Measurements from ENCODE around the gene USF2.
"Not testable (repeated sequence)": the region's sequence is repeated elsewhere in the genome, so short reads cannot be mapped to it uniquely, and the experiment has no call there.

The USF2 gene

GRCh38 chr19:35285465-35285864 lies 16.7 kb downstream of the USF2 start:
- DNase-seq (ENCODE audit: low read depth): not testable (repeated sequence)

- DNase-seq (ENCODE audit: low read depth): not testable (repeated sequence)
Measured at GRCh38 chr19:35286101-35286500, 17.3 kb downstream of the USF2 start.

DNA sequence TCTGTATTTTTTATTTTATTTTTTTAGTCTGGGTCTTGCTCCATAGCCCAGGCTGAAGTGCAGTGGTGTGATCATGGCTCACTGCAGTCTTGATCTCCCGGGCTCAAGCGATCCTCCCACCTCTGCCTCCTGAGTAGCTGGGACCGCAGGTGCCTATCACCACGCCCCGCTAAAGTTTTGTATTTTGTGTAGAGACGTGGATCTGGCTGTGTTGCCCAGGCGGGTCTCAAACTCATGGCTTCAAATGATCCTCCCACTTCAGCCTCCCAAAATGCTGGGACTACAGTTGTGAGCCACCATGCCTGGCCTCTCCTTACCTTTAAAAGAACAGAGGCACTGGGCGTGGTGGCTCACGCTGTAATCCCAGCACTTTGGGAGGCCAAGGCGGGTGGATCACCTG lies 19.0 kb downstream of the USF2 start:
- no peak for DNase-seq (ENCODE audit: low read depth)

GRCh38 chr19:35288331-35288730 lies 19.6 kb downstream of the USF2 start:
- DNase-seq (ENCODE audit: low read depth): no peak

DNA sequence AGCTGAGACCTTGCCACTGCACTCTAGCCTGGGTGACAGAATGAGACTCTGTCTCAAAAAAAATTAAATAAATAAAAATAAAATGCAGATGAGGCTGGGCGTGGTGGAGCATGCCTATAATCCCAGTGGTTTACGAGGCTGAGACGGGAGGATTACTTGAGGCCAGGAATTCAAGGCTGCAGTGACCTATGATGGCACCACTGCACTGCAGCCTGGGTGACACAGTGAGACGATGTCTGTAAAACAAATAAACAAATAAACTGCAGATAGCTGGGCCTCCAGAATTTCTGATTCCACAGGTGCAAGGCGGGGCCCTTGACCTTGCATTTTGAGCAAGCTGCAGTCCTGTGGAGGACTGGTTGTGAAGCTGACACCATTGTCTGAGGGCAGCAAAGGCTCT lies 20.1 kb downstream of the USF2 start:
- no peak for DNase-seq (ENCODE audit: low read depth)

DNA sequence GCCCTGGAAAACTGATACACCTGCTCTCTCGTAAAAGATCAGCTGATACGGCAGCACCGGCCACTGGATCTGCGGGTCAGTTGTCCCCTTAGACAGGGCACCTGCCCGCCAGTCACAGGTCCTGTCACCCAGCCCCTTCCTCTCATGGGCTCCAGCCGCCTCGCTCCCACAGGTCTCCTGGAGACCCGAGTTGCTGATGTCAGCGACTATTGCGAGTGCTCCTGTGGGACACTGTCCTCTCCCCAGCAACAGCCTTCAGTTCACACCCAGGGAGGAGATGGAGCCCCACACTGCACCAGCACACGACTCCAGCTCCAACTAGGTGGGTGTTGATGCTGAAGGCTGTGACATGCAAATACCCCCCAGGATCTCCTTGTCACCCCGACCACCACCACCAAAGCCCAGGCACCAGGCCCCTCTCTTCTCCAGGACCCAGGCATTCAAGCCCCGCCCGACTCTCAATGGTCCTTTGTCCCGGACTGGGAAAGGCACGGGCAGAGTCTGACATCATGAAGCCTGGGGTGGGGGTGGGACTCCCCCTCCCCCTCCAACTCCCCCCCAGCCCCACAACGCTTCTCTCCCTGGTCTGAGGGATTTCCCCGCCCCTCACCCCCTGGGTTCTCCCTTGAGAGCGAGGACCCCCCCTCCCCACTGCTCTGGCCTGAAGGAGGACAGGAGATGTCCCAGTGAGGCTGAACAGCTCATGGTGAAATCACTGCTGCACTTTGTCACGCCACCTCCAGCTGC lies 21.8 kb downstream of the USF2 start:
- no peak for DNase-seq (ENCODE audit: low read depth)

DNA sequence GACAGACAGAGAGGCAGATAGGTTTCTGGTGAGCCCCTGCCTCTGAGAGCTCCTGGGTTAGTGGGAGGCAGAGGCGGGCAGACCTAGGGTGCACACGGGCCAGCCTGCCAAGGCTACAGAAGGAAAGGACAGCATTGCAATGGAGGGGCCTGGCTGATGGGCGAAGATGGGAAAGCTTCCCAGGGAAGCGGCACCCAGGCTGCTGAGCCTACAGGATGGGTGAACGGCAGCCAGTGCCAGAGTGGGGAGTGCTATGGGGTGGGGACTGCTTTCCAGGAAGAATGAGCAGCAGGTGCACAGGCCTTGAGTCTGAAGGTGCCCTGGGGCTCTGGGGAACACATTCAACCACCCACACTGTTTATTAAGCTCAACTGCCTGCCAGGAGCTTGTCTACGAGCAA lies 22.5 kb downstream of the USF2 start:
- DNase-seq (ENCODE audit: low read depth): no peak

- DNase-seq (ENCODE audit: low read depth): no peak
Measured at GRCh38 chr19:35291916-35292315, 23.2 kb downstream of the USF2 start, which contains the start of gene MAG. Gene MAG (plus strand): TSS chr19:35292161. CDS start chr19:35295409, 3,248 bp downstream.

- DNase-seq (ENCODE audit: low read depth): no peak
Measured at GRCh38 chr19:35292421-35293362, 23.9 kb downstream of the USF2 start.

- DNase-seq (ENCODE audit: low read depth): no peak
Measured at GRCh38 chr19:35293363-35293739, 24.6 kb downstream of the USF2 start.

DNA sequence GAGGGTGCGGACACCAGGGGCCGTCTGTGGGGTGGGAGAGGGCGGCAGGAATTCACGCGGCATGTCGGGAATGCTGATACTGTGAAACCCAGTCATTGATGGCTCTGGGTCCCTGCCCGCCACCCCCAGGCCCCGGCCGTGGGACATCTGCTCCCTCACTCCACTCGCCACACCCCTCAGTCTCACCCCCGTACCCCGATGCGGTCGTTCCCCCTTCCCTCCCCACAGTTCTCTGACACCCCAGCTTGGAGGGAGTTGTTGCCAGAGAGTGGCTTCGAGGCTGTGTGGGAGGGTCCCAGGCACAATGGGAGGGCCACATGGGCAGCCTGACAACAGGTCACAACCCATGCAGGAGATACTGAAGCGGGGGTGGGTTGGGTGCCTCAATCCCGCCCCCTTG lies 25.0 kb downstream of the USF2 start:
- DNase-seq (ENCODE audit: low read depth): no peak

- no peak for DNase-seq (ENCODE audit: low read depth)
Measured at GRCh38 chr19:35294328-35294727, 25.6 kb downstream of the USF2 start.

DNA sequence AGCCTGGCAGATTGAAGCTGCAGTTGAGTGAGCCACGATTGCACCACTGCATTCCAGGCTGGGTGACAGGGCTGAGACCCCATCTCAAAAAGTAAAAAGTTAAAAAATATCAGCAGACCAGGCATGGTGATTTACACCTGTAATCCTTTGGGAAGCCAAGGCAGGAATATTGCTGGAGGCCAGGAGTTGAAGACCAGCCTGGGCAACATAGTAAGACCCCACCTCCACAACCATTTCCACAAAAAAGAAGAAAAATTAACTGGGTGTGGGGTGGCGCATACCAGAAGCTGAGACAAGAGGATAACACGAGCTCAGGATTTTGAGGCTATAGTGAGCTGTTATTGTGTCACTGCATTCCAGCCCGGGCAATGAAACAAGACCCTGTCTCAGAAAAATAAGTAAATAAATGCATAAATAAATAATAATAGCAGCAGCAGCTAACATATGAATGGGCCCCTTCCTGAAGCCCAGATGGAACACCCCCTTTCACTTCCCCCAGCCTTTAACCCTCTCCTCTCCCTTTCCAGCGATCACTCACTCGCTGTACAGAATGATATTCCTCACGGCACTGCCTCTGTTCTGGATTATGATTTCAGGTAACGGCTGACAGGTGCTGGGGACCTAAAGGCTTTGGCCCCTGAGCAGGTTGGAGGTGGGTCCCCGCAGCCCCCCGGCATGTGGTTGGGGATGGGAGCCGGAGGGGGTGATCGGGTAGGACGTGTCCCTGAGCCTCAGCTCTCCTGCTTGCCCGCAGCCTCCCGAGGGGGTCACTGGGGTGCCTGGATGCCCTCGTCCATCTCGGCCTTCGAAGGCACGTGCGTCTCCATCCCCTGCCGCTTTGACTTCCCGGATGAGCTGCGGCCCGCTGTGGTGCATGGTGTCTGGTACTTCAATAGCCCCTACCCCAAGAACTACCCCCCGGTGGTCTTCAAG lies 26.4 kb downstream of the USF2 start:
- peak; percentile 22 for DNase-seq (ENCODE audit: low read depth)

DNA sequence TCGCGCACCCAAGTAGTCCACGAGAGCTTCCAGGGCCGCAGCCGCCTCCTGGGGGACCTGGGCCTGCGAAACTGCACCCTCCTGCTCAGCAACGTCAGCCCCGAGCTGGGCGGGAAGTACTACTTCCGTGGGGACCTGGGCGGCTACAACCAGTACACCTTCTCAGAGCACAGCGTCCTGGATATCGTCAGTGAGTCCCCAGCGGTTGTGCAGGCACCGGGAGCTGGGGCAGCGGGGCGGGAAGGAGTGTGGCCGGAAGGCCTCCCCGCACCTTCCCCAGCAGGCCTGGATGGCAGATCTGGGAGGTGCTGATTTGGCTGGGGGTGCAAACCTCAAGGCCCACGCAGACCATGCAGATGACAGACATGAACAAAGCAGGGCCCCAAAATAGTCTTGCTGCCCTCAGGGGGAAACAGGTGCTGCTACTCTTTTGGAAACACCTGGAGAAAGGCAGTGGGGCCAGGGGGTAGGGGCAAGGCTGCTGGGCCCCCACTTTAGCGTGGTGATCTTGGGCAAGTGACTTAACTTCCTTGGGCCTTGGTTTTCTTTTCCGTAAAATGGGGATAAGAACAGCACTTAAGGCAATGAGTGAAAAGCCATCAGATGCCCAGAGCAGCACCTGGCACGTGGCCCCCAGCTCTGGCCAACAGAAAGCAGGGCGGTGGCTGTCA lies 27.2 kb downstream of the USF2 start:
- DNase-seq (ENCODE audit: low read depth): no peak

DNA sequence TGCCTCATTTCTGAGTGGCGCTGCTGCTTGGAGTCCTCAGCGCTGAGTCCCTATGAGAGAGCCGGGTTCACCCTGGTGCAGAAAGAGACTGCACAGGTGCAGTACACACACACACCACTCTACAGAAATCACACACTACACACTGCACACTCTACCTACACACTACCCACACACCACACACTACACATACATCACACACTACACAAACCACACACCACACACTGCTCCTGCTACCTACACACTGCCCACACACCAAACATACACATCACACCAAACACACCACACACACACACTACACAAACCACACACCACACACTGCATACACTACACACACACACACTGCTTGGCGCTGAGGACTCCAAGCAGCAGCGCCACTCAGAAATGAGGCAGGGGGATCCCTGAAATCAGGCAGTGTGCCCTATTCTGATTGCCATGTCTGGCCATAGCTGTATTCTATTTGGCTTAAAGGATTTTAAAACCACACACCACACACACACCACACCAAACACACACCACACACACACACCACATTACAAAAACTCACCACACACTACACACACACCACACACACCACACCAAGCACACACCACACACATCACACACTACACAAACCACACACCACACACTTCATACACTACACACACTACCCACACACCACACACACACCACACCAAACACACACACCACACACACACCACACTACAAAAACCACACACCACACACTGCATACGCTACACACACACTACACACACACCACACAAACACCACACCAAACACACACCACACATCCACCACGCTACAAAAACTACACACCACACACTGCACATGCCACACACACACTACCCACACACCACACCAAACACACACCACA lies 28.1 kb downstream of the USF2 start:
- DNase-seq (ENCODE audit: low read depth): no peak

DNA sequence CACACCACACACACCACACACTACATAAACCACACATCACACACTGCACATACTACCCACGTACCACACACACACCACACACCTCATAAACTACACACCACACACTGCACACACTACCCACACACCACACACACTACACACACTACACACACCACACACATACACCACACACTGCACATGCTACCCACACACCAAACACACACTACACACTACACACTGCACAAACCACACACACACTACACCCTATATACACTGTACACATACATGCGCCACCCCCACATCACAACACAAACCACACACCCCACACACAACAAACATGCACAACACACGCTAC lies 28.7 kb downstream of the USF2 start:
- DNase-seq (ENCODE audit: low read depth): no peak

DNA sequence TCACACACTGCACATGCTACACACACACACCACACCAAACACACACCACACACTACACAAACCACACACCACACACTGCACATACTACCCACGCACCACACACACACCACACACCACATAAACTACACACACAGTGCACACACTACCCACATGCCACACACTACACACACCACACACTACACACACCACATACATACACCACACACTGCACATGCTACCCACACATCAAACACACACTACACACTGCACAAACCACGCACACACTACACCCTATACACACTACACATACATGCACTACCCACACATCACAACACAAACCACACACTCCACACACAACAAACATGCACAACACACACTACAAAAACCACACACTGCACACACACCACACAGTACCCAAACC lies 29.2 kb downstream of the USF2 start:
- DNase-seq (ENCODE audit: low read depth): no peak

- no peak for DNase-seq (ENCODE audit: low read depth)
Measured at GRCh38 chr19:35298561-35298972, 29.8 kb downstream of the USF2 start.

DNA sequence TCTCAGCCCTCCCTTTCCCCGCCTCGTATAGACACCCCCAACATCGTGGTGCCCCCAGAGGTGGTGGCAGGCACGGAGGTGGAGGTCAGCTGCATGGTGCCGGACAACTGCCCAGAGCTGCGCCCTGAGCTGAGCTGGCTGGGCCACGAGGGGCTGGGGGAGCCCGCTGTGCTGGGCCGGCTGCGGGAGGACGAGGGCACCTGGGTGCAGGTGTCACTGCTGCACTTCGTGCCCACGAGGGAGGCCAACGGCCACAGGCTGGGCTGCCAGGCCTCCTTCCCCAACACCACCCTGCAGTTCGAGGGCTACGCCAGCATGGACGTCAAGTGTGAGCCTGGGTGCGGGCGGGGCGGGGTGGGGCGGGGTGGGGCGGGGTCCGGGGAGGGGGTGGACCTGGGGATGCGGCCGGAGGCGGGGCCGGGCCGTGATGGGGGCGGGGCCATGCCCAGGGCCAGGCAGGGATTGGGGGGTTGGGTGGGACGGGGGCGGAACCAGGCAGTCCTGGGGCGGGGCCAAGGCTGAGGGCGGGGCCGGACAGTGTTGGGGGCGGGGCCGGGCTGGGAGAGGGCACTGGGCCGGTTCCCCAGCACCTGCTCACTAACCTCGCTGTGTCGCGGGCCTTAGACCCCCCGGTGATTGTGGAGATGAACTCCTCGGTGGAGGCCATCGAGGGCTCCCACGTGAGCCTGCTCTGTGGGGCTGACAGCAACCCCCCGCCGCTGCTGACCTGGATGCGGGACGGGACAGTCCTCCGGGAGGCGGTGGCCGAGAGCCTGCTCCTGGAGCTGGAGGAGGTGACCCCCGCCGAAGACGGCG lies 31.0 kb downstream of the USF2 start:
- no peak for DNase-seq (ENCODE audit: low read depth)

DNA sequence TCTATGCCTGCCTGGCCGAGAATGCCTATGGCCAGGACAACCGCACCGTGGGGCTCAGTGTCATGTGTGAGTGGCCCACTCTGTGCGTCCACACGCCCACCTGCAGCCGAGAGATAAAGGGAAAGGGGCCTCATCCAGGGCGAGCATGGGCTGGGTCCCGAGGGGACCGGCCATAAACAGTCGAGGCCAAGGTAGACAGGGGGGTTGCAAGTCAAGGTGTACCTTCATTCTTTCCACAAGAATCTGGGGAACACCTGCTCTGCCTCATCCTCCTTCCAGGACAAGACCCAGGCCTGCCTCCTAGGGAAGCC lies 31.5 kb downstream of the USF2 start:
- no peak for DNase-seq (ENCODE audit: low read depth)

Measured in iris pigment epithelial cell (primary cell).